CD4-positive, alpha-beta T cell treated with Interleukin-10 for 1 hour (primary cell): Measurements from ENCODE around the gene POLE3.
"Not testable (repeated sequence)": the region's sequence is repeated elsewhere in the genome, so short reads cannot be mapped to it uniquely, and the experiment has no call there.

Experiments used
- DNase-seq: peaks from one replicate; pipeline ENCODE4 v3.0.0-alpha.2; 2020

Gene POLE3, protein sequence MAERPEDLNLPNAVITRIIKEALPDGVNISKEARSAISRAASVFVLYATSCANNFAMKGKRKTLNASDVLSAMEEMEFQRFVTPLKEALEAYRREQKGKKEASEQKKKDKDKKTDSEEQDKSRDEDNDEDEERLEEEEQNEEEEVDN

DNA sequence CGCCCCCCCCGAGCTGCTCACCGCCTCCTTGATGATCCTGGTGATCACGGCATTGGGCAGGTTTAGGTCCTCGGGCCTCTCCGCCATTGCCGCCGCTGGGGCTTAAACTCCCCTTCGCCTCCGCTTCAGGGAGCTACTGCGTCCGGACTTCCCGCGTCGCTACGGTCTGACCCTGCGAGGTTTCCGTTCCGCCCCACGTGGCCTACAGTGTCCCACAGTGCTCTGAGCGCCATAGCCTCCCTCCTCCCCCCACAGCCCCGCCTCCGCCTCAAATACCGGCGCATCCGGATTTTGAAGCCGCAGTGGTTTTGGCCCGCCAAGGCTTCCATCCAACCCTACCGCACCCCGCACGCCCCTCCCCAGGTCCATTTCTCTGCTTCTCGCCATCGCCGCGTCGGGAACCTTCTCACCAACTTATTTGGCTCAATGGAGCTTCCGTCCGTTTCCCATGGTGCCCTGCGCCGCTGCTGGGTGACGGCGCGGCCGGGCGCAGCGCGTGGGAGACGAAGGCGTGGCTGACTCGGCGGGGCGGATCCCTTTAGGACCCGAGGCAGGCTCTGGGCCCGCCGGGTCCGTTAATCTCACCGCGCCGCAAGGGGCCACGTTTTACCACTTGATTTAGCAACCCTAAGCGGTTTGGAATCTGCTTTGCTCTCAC, at the start of gene POLE3, which contains the start of gene C9orf43:
Gene POLE3, minus strand, starts transcription at position 469 of the 658 bp plus-strand sequence. Its CDS starts 382 bp downstream, at position 87.
Gene C9orf43, plus strand, starts transcription at position 541 of the 658 bp plus-strand sequence. CDS start 2,747 bp downstream, outside the sequence.
- peak; percentile 95 for DNase-seq

DNA sequence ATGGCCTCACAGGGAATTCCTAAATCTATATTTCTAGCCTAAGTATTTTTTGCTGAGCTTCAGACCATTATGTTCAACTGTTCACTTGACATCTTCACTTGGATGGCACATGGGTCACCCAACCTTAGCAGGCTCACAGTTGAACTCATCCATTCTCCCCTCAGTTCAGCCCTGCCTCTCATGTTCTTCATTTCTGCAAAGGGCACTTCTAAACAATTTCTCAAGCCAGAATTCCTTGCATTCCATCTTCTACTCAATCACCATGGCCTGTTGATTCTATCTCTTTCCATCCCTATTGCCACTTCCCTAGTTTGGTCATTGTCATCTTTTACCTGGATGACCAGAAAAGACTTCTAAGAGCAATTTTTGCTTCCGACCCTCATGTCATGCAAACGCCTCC, 45.8 kb upstream of the POLE3 start:
- no peak for DNase-seq

DNA sequence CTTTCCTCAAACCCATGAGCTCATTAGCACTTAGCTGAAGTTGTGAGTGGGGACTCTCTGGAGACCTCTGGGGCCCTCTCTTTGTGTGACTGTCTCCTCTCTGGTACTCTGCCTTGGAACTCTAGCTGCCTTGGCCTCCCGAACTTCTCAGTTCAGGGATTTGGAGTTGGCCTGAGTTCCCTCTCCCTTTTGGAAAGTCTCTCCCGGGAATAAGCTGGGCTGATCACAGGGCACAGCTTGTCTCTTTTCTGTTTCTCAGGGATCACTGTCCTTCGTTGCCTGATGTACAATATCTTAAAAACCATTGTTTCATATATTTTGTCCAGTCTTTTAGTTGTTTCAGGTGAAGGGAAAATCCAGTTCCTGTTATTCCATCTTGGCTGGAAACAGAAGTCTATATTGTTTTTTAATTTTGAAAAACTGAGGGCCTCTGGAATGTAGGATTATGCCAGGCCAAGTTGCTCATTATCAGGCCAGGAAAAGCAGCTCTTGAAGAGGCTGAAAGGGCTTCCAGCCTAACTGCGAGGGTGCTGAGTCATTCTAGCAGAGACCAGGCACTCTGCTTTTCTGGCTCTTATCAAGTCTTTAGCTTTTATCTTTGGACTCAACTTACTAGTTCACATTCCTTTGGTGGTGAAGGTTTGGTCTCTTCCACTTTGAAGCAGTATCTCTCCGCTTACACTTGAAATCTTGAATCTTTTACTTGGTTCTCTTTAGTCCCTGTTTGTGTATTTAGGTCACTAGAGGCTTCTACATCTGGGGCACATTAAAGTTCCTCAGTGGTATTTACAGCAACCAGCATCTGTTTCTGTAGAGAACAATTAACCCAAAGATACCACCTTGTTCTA, 44.7 kb upstream of the POLE3 start:
- DNase-seq = no peak

DNA sequence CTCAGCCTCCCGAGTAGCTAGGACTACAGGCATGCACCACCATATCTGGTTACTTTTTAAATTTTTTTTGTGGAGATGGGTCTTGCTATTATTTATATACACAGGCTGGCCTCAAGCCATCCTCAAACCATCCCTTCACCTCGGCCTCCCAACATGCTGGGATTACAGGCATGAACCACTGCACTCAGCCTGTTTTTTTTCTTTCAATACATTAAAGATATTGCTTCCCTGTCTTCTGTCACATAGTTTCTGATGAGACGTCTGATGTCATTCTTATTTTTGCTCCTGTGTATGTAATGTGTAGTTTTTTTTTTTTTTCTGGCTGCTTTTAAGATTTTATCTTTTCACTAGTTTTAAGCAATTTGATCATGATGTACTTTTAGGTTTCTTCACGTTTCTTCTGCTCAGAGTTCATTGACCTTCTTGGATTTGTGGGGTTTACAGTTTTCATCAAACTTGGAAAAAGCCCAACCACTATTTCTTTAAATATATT, 41.7 kb upstream of the POLE3 start:
- no peak for DNase-seq

DNA sequence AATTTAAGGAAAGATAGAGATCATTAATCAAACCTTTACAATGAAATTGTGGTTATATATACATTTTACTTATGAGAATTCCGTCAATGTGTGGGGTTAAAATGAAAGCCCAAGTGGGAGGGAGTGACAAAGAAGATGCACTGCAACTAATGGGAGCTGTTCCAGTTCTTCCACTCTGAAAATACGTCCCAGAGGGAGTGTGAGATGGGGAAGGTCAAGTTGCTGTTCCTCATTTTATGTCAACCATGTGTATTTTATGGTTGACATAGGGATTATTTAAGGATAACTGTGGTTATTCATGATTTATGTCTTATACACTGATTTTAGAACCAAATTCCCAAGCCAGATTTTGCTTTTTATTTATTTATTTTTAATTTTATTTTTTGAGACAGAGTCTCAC, 38.9 kb upstream of the POLE3 start:
- no peak for DNase-seq

DNA sequence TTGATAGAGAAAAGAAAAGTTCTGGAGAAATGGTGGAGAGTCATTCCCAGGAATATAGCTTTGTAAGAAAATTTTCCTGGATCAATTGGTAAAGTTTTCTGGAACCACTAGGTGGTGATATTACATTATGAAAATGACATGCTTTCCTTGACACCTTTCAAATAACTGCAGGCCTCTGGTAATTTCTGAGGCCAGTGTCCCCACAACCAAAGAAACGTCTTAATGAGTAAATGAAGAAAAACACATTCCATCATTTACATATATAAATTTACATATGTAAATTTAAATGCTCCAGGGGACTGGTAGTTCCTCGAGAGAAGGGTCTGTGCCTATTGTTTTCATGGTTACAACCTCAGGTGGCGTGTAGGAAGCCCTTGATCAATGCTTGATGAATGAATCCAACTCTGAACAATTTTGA, 35.9 kb upstream of the POLE3 start:
- DNase-seq = peak; percentile 53

DNA sequence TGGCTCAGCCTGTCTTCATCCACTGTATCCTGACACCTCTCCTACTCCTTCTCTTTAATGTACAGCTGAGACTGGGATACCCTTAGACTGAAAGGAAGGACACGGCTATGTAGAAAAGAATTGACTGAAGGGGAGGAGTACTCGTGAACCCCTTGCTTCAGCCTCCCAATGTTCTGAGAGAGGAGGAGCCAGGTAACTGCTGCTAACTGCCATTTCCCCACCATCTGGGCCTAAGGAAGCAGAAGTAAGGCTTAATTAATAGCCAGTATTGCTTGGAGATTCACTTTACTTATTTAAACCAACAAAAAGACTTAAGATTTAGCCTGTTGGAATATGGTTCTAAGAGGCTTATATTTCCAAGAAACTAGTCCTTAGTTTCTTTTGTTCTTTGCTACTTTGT, 34.3 kb upstream of the POLE3 start:
- DNase-seq = no peak

DNA sequence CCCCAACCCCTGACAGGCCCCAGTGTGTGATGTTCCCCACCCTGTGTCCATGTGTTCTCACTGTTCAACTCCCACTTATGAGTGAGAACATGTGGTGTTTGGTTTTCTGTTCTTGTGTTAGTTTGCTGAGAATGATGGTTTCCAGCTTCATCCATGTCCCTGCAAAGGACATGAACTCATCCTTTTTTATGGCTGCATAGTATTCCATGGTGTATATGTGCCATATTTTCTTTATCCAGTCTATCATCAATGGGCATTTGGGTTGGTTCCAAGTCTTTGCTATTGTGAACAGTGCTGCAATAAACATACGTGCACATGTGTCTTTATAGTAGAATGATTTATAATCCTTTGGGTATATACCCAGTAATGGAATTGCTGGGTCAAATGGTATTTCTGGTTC, 27.2 kb upstream of the POLE3 start:
- DNase-seq = not testable (repeated sequence)

DNA sequence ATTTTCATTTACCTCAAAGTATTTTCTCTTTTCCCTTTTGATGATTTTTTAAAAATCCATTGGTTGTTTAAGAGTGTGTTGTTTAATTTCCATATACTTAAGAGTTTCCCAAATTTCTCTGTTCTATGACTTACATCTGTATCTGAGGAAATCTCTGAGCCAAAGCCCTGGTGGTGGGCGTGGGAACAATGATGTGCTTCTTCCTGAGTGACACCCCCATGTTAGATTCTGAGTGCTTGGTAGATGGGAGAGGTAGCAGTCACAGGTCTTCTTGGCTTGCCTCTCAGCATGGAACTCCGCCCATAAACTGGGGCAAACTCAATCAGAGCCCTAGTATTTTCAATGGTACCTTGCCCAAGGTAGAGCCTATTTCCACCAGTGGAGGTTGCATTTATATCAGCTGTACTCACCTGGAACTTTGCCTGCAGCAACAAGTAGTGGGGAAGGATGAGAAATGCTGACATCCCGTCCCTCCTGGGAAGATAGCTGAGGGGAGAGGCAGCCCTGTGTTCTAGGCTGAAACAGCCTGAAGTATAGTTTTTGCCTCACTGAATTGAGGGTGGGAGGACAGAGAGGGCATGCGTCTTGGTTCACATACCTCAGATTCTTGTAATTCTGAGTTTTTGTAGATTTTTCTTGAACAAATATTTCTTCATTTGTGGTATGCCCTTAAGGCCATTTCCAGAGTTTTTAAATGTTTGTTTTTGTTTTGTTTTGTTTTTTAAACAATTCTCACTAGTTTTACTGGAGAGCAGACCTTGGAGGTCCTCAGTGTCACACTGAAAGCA, 26.4 kb upstream of the POLE3 start:
- no peak for DNase-seq

DNA sequence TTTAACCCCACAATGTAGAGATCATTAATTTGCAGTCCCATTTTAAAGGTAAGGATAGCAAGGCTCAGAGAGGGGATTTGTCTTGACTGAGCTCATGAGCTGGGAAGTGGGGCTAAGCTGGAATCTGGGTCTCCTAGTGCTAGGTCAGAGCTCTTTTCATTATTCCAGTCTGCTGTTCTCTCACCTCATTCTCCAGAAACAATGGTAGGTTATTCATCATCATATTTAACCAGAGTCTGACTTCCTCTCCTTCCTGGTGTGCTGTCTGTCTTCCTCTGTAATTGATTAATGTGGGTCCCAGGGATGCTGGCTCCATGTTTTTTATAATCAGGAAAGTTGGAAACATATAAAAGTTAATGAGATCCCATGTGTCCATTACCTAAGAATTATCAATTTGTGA, 20.7 kb upstream of the POLE3 start:
- DNase-seq = no peak

DNA sequence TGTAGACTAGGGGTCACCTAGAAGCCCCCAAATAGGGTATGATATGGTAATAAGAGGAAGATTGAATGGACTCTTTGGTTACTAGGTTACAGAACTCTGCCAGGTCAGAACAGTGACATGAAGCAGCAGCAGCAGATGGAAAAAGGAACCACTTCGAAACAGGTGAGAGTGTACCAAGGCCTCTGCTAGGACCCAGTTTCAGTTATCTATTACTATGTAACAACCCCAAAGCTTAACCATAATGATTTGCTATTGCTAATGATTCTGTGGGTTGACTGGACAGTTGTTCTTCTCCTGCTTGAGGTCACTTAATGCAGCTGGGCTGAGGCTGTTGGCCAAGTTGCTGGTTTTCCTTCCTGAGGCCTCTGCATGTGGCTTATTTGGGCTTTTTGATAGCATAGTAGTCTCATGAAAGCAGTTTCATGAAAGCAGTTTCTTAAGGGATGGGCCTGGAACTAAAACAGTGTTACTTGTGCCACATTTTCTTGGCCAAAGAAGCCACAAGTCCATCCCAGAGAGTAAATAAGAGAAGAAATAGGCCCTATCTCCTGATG, 17.7 kb upstream of the POLE3 start:
- DNase-seq = no peak

DNA sequence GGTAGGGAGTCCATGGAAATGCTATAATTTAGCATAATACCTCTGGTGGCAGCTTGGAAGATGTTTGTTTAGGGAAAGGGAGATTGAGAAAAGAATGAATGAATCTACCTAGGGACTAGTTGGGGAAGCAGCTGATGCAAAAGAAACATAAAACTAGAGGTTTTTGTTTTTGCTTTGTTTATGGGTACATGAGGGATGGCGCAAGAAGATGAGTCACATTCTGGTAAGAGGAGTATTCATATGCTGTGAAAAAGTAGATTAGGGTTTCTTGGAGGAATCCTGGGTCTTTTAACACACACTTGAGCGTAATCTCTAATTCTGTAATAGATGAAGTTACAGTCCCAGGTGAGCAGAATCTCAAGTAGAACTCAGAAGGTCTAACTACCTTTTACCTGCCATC, 17.2 kb upstream of the POLE3 start:
- DNase-seq = no peak

DNA sequence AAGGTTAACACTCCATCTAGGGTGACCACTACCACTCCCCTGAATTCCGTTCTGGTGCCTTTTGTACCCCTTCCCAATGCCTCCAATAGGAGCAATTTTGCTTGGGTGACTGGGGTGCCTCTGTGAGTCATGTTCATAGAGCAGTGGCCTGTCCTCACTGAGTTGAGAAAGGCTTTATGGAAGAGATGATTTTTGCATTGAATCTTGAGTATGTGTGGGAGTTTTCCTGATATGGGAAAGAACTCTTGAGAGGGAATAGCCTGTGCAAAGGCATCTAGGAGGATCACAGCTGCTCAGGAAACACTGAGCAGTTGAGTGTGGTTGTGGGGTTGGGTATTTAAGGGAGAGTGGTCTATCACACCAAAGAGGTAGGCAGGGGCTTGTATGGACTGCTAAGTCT, 16.2 kb upstream of the POLE3 start:
- DNase-seq = no peak

DNA sequence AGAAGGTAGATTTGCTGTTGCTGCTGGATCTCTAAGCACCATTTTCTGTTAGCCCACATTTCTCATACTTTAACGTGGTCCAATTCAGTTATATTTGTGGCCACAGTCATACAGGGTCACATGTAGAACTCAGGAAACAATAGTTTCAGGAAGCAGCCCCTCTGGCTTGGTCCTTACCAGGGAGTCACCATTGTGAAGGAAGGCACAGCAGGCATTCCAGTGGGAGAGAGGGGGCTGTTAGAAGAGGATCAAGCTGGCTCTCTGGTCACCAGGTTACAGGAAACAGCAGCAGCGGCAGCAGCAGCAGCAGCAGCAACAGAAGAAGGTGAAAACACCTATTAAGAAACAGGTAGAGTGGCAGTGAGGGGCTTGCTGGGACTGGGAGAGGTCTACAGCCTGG, 14.6 kb upstream of the POLE3 start:
- no peak for DNase-seq

DNA sequence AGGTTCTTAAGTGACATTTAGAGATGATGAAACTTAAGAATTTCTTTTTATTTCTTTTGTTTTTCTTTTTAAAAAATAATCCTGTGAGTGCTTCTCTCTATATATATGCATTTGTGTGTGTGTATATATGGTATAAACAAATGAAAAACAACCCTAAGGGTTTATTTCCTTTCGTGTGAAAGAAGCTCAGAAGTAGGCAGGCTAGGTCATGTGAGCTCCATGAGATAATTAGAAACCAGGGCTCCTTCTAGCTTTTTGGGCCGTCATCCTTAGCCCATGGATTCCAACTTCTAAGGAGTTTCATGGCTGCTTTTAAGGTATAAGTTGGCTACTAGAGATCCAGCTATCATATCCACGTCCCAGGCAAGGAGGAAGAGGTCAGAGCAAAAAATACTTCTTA, 11.3 kb upstream of the POLE3 start:
- DNase-seq = no peak

DNA sequence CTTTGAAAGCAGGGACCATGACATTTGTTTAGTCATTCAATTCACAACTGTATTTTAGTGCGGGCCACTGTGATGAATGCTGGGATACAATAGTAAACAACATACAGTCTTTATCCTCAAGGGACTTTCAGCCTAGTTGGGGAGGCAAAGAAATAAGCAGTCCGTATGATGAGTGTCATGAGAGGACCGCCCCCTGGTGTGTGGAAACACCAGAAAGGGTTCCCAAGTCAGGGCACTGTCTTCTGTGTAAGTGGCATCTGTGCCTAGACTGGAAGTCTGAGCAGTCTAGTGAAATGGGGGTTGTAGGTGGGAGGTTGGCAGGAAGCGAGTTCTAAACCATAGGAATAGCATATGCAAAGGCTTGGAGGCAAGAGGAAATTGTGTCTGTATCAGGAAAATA, 6.9 kb upstream of the POLE3 start:
- DNase-seq = peak; percentile 23

DNA sequence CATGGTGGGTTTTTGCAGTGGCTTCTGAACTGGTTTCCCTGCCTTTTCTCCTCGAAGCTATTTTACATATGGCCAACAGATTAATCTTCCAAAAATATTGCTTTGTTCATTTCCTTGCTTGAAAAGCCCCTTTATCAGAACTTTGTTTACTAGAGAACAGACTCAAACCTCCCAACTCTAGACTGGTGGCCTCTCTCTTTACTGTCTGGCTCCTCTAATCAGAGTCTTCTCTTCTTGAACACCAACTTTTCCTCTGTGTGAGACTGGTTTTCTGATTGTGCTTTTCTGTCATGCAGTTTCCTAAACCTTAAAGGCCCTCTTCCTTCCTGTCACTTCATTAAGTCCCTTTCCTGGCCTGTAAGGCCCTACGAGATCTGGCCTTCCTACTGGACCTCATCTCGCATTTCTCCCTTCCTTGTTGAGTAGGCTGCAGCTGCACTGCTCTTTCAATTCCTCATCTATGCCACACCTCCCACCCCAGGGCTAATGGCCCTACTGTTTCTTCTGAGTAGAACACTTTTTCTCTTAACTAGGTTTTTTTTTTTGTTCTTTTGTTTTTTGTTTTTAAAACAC, 5.8 kb upstream of the POLE3 start:
- no peak for DNase-seq

DNA sequence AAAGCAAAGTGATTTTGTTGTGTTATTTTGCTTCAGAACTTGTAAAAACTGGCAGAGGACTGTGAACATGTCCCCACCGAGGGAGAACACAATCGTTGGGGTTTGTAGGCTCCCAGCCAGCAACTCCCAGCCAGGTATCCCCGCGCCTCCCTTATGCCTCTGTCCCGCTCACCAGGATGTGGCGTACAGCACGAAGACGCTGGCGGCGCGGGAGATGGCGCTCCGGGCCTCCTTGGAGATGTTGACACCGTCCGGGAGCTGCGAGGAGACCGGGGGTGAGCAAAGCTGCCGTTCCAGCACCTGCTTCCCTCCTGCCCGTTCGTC, 630 bp downstream of the POLE3 start:
- no peak for DNase-seq

DNA sequence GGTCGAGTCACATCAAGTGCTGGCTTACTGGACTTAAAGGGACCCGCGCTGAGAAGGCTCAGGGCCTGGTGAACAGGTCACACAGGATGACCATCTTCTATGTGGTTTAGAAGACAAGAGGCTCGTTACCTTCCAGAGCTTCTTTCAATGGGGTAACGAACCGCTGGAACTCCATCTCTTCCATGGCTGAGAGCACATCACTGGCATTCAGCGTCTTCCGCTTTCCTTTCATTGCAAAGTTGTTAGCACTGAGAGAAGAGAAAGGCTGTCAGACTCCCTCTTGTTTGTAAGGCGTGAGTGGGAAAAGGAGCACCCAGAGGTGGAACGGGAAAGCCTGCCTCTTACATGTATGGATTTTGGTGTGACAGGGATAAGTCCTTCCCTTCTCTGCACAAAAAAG, 994 bp downstream of the POLE3 start:
- DNase-seq = no peak

DNA sequence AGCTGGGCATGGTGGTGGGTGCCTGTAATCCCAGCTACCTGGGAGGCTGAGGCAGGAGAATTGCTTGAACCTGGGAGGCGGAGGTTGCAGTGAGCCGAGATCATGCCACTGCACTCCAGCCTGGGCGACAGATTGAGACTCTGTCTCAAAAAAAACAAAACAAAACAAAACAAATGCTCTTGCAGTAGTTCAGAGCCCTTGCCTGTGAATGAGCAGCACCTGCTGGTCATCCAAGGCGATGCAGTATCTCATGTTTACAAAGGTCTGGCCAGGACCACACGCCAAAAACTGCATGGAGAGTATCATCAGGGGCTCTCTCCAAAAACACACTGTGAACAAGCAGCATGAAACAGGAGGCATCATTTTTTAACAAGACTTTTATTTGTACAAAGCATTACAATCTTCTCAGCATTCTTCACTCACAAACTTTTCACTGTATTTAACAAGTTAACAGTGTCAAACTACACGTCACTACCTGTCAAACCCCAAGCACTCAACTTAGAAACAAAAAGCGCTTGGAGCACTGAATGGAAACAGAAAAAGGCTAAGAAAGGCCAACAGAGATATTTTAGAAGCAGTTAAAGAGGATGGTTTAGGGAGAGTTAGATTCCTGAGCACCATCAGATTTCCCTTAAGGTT, 3.5 kb downstream of the POLE3 start:
- DNase-seq = peak; percentile 75

DNA sequence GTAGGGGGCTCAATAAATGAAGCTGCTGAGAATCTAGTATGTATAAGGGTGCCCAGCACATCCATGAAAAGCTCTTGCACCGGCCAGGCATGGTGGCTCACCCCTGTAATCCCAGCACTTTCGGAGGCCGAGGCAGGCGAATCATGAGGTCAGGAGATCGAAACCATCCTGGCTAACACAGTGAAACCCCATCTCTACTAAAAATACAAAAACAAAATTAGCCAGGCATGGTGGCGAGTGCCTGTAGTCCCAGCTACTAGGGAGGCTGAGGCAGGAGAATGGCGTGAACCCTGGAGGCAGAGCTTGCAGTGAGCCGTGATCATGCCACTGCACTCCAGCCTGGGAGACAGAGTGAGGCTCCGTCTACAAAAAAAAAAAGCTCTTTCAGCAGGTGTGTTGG, 4.1 kb downstream of the POLE3 start:
- DNase-seq = not testable (repeated sequence)

DNA sequence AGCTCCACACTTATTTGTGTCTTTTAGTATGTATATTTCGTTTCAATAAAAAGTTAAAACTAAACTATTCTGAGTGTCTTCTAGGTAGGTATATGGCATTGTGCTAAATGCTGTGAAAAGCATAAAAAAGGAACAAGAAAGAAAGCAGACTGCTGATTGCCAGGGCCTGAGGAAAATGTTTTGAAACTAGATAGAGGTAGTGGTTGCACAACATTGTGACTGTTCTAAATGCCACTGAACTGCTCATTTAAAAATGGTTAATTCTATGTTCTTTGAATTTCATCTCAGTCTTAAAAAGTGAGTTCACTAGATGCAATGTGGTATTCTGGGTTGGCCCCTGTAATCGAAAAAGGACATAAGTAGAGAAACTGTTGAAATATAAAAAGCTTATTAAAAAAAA, 6.8 kb downstream of the POLE3 start:
- DNase-seq = no peak
